Measurements from ENCODE around the gene VWA5B1.

Gene VWA5B1

GRCh38 chr1:20355828-20356735 is 65.4 kb downstream of the VWA5B1 start:
- Mint-ChIP-seq H3K4me3 (no peak overlapping the region), H3K36me3 (no peaks in the 10 kb centered on the region), H3K9me3 (ENCODE audit: low read depth) (no peaks in the 10 kb centered on the region), H3K27ac (no peak overlapping the region), H3K4me1 (ENCODE audit: low read depth) (peaks cover 7% of the 10 kb centered on the region), H3K27me3 (peaks cover 12% of the 10 kb centered on the region)

- Mint-ChIP-seq H3K27me3 (peaks cover 15% of the 10 kb centered on the region), H3K4me3 (no peak overlapping the region), H3K4me1 (ENCODE audit: low read depth) (peaks cover 7% of the 10 kb centered on the region), H3K9me3 (ENCODE audit: low read depth) (no peaks in the 10 kb centered on the region), H3K27ac (no peak overlapping the region), H3K36me3 (no peaks in the 10 kb centered on the region)
These were observed 66.3 kb downstream of the VWA5B1 start for GRCh38 chr1:20356850-20357459.

- no peak overlapping the region for H3K27ac Mint-ChIP-seq
These were observed 67.1 kb downstream of the VWA5B1 start for GRCh38 chr1:20357796-20358195.

GRCh38 chr1:20358761-20359263 is 68.1 kb downstream of the VWA5B1 start:
- H3K27me3 Mint-ChIP-seq = peaks cover 28% of the 10 kb centered on the region
- H3K9me3 Mint-ChIP-seq (ENCODE audit: low read depth) = no peaks in the 10 kb centered on the region
- peaks cover 7% of the 10 kb centered on the region for H3K4me1 Mint-ChIP-seq (ENCODE audit: low read depth)
- H3K4me3 Mint-ChIP-seq = no peak overlapping the region
- H3K36me3 Mint-ChIP-seq = no peaks in the 10 kb centered on the region
- H3K27ac Mint-ChIP-seq = no peak overlapping the region

More at GRCh38 chr1:20357796-20358195, 67.1 kb downstream of the VWA5B1 start:
- H3K27me3 Mint-ChIP-seq = peaks cover 23% of the 10 kb centered on the region
- H3K36me3 Mint-ChIP-seq = no peaks in the 10 kb centered on the region
- H3K4me3 Mint-ChIP-seq = no peak overlapping the region
- peaks cover 7% of the 10 kb centered on the region for H3K4me1 Mint-ChIP-seq (ENCODE audit: low read depth)
- H3K9me3 Mint-ChIP-seq (ENCODE audit: low read depth) = no peaks in the 10 kb centered on the region

- H3K9me3 Mint-ChIP-seq (ENCODE audit: low read depth) = no peaks in the 10 kb centered on the region
- no peak overlapping the region for H3K4me3 Mint-ChIP-seq
- peaks cover 32% of the 10 kb centered on the region for H3K27me3 Mint-ChIP-seq
- no peaks in the 10 kb centered on the region for H3K36me3 Mint-ChIP-seq
- H3K27ac Mint-ChIP-seq = no peak overlapping the region
- H3K4me1 Mint-ChIP-seq (ENCODE audit: low read depth) = peaks cover 7% of the 10 kb centered on the region
These were observed 69.0 kb downstream of the VWA5B1 start for GRCh38 chr1:20359451-20360330.

- Mint-ChIP-seq H3K4me3 (no peak overlapping the region), H3K27ac (no peak overlapping the region), H3K36me3 (no peaks in the 10 kb centered on the region), H3K9me3 (ENCODE audit: low read depth) (no peaks in the 10 kb centered on the region), H3K27me3 (peaks cover 33% of the 10 kb centered on the region), H3K4me1 (ENCODE audit: low read depth) (peaks cover 7% of the 10 kb centered on the region)
These were observed 70.7 kb downstream of the VWA5B1 start for GRCh38 chr1:20361401-20361800.

- peaks cover 33% of the 10 kb centered on the region for H3K27me3 Mint-ChIP-seq
- H3K9me3 Mint-ChIP-seq (ENCODE audit: low read depth) = no peaks in the 10 kb centered on the region
- peaks cover 7% of the 10 kb centered on the region for H3K4me1 Mint-ChIP-seq (ENCODE audit: low read depth)
- H3K27ac Mint-ChIP-seq = no peak overlapping the region
- no peaks in the 10 kb centered on the region for H3K36me3 Mint-ChIP-seq
- H3K4me3 Mint-ChIP-seq = no peak overlapping the region
These were observed 71.2 kb downstream of the VWA5B1 start for GRCh38 chr1:20361805-20362381.

GRCh38 chr1:20362856-20363255 is 72.2 kb downstream of the VWA5B1 start:
- H3K9me3 Mint-ChIP-seq (ENCODE audit: low read depth) = no peaks in the 10 kb centered on the region
- no peak overlapping the region for H3K4me3 Mint-ChIP-seq
- H3K36me3 Mint-ChIP-seq = no peaks in the 10 kb centered on the region
- no peak overlapping the region for H3K27ac Mint-ChIP-seq
- peaks cover 9% of the 10 kb centered on the region for H3K4me1 Mint-ChIP-seq (ENCODE audit: low read depth)
- peaks cover 41% of the 10 kb centered on the region for H3K27me3 Mint-ChIP-seq

GRCh38 chr1:20365421-20366055 is 74.9 kb downstream of the VWA5B1 start:
- Mint-ChIP-seq H3K4me1 (ENCODE audit: low read depth) (peaks cover 2% of the 10 kb centered on the region), H3K36me3 (no peaks in the 10 kb centered on the region), H3K9me3 (ENCODE audit: low read depth) (no peaks in the 10 kb centered on the region), H3K27me3 (peaks cover 39% of the 10 kb centered on the region), H3K4me3 (no peak overlapping the region), H3K27ac (no peak overlapping the region)

GRCh38 chr1:20366056-20366462 is 75.4 kb downstream of the VWA5B1 start:
- Mint-ChIP-seq H3K27me3 (peaks cover 41% of the 10 kb centered on the region), H3K4me1 (ENCODE audit: low read depth) (peaks cover 2% of the 10 kb centered on the region), H3K4me3 (no peak overlapping the region), H3K36me3 (no peaks in the 10 kb centered on the region), H3K27ac (no peak overlapping the region), H3K9me3 (ENCODE audit: low read depth) (no peaks in the 10 kb centered on the region)

- peaks cover 40% of the 10 kb centered on the region for H3K27me3 Mint-ChIP-seq
These were observed 75.9 kb downstream of the VWA5B1 start for GRCh38 chr1:20366463-20367115.

GRCh38 chr1:20367116-20367585 is 76.5 kb downstream of the VWA5B1 start:
- Mint-ChIP-seq H3K4me3 (peak overlapping the region; percentile 30), H3K27me3 (peaks cover 37% of the 10 kb centered on the region)

More at GRCh38 chr1:20366463-20367115, 75.9 kb downstream of the VWA5B1 start:
- Mint-ChIP-seq H3K36me3 (no peaks in the 10 kb centered on the region), H3K9me3 (ENCODE audit: low read depth) (no peaks in the 10 kb centered on the region), H3K4me1 (ENCODE audit: low read depth) (peaks cover 2% of the 10 kb centered on the region), H3K27ac (no peak overlapping the region), H3K4me3 (no peak overlapping the region)

GRCh38 chr1:20367626-20368025 is 77.0 kb downstream of the VWA5B1 start:
- H3K4me3 Mint-ChIP-seq = no peak overlapping the region
- H3K9me3 Mint-ChIP-seq (ENCODE audit: low read depth) = no peaks in the 10 kb centered on the region
- H3K27ac Mint-ChIP-seq = no peak overlapping the region
- no peaks in the 10 kb centered on the region for H3K36me3 Mint-ChIP-seq
- H3K27me3 Mint-ChIP-seq = peaks cover 33% of the 10 kb centered on the region
- peaks cover 2% of the 10 kb centered on the region for H3K4me1 Mint-ChIP-seq (ENCODE audit: low read depth)

More at GRCh38 chr1:20367116-20367585, 76.5 kb downstream of the VWA5B1 start:
- Mint-ChIP-seq H3K36me3 (no peaks in the 10 kb centered on the region), H3K4me1 (ENCODE audit: low read depth) (peaks cover 2% of the 10 kb centered on the region), H3K9me3 (ENCODE audit: low read depth) (no peaks in the 10 kb centered on the region), H3K27ac (no peak overlapping the region)

Data from activated naive CD8-positive, alpha-beta T cell (primary cell).